Lung (tissue), 12 donors: ENCODE results near the gene OR2A12. TPM values are rescaled to one million over a fixed set of nuclear protein-coding genes. Genes with fewer than 3 reads are reported as not detected.

ENCODE experiments used
- ATAC-seq: fragments of 200-7000 bp; cut with Tn5 transposase; one replicate; pipeline ENCODE4 v1.9.1; 2020; ENCODE audit warnings: moderate number of reproducible peaks; ENCODE audit not compliant: insufficient read depth, low FRiP score
- DNase-seq, 3 donors: peaks; one replicate each; pipeline ENCODE4 v3.0.0-alpha.2; 2013 to 2017
- H3K27ac ChIP-seq, 2 donors: one replicate each; pipeline ENCODE4 v1.5.1; 2013; ENCODE audit warnings: mild to moderate bottlenecking in 2 of 2, moderate library complexity in 2 of 2, control low read depth in 1 of 2, inconsistent platforms in 1 of 2, low read depth in 1 of 2, low read length in 1 of 2
- H3K27me3 ChIP-seq, 3 donors: one replicate each; pipeline ENCODE4 v1.5.1; 2013; ENCODE audit warnings: low read length in 2 of 3; ENCODE audit not compliant: control insufficient read depth in 3 of 3, insufficient read depth in 3 of 3
- H3K36me3 ChIP-seq, 4 donors: one replicate each; pipeline ENCODE4 v1.5.1; 2013; ENCODE audit warnings: low read length in 4 of 4, mild to moderate bottlenecking in 1 of 4, moderate library complexity in 1 of 4; ENCODE audit not compliant: control insufficient read depth in 4 of 4, insufficient read depth in 4 of 4
- H3K4me1 ChIP-seq, 5 donors: one replicate each; pipeline ENCODE4 v1.5.1; 2013; ENCODE audit warnings: low read length in 5 of 5, mild to moderate bottlenecking in 2 of 5, moderate library complexity in 1 of 5; ENCODE audit not compliant: control insufficient read depth in 5 of 5, insufficient read depth in 5 of 5
- H3K4me3 ChIP-seq: one replicate; pipeline ENCODE4 v1.5.1; 2013; ENCODE audit warnings: mild to moderate bottlenecking, control low read depth, moderate library complexity
- H3K9ac ChIP-seq, 2 donors: one replicate each; pipeline ENCODE4 v1.5.1; 2013; ENCODE audit warnings: low read length in 2 of 2, control low read depth in 1 of 2; ENCODE audit not compliant: insufficient read depth in 1 of 2
- H3K9me3 ChIP-seq, 4 donors: one replicate each; pipeline ENCODE4 v1.5.1; 2013; ENCODE audit warnings: low read length in 3 of 4, mild to moderate bottlenecking in 1 of 4, moderate library complexity in 1 of 4; ENCODE audit not compliant: control insufficient read depth in 4 of 4, insufficient read depth in 3 of 4
- WGBS, 2 donors: extraction: QIAGEN DNeasy Blood & Tissue Kit; methylation state at CpG; one replicate each; pipeline ENCODE4 v1.1.7; 2013; 5-methylcytosine and 5-hydroxymethylcytosine counted together
- polyA plus RNA-seq, 2 donors: library from polyadenylated mRNA; stranded (reverse); fragments of 200-250 nt; gene quantifications; one replicate each; pipeline ENCODE4 v1.2.1, GENCODE V29; 2013
- total RNA-seq, 2 donors: library from RNA; depleted of rRNA in 1 of 2; stranded (reverse); fragments of >200 nt in 1 of 2; gene quantifications; one replicate each; pipeline ENCODE4 v1.2.1, GENCODE V29; 2014 to 2021
- TF ChIP-seq, protein P1 (sequence below): IDR thresholded peaks from 2 replicates; pipeline ENCODE4 v1.5.1; 2012; ENCODE audit warnings: mild to moderate bottlenecking; ENCODE audit errors: control extremely low read depth, extremely low read depth
- donor health status: control.
- donor health status: control.
- donor health status: Bipolar disorder and iron deficiency.
- donor health status: healthy.
- donor health status: DM: yes; HTN: yes; CAD: no.

The OR2A12 gene
- total and polyA plus RNA-seq, 4 donors, result 0.06 TPM; not detected in 3

DNA sequence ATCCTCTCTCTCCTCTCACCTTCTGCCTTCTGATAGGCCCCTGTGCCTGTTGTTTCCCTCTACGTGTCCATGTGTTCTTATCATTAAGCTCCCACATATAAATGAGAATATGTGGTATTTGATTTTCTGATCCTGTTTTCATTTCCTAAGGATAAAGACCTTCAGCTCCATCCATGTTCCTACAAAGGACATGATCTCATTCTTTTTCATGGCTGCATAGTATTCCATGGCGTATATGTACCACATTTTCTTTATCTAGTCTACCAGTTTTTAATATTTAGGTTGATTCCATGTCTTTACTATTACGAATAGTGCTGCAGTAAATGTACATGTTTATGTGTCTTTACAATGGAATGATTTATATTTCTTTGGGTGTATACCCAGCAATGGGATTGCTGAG is 4.6 kb downstream of the OR2A12 start:
- H3K4me1 ChIP-seq, result no peaks in the 10 kb centered on the region
- H3K4me3 ChIP-seq, result no peak overlapping the region
- no peaks in the 10 kb centered on the region for H3K36me3 ChIP-seq
- peaks cover 0 to 4% (median 2%) of the 10 kb centered on the region in 4 donors for H3K9me3 ChIP-seq
- TF ChIP-seq, protein P1, sequence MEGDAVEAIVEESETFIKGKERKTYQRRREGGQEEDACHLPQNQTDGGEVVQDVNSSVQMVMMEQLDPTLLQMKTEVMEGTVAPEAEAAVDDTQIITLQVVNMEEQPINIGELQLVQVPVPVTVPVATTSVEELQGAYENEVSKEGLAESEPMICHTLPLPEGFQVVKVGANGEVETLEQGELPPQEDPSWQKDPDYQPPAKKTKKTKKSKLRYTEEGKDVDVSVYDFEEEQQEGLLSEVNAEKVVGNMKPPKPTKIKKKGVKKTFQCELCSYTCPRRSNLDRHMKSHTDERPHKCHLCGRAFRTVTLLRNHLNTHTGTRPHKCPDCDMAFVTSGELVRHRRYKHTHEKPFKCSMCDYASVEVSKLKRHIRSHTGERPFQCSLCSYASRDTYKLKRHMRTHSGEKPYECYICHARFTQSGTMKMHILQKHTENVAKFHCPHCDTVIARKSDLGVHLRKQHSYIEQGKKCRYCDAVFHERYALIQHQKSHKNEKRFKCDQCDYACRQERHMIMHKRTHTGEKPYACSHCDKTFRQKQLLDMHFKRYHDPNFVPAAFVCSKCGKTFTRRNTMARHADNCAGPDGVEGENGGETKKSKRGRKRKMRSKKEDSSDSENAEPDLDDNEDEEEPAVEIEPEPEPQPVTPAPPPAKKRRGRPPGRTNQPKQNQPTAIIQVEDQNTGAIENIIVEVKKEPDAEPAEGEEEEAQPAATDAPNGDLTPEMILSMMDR, result no peak
- ATAC-seq (no peak), DNase-seq (no peak)
- 92 to 94% methylated on average over 3 of the region's 3 CpGs for WGBS, 2 donors
- peaks cover 0 to 46% (median 0%) of the 10 kb centered on the region in 3 donors for H3K27me3 ChIP-seq
- no peak overlapping the region for H3K9ac ChIP-seq
- H3K27ac ChIP-seq, result no peak overlapping the region

DNA sequence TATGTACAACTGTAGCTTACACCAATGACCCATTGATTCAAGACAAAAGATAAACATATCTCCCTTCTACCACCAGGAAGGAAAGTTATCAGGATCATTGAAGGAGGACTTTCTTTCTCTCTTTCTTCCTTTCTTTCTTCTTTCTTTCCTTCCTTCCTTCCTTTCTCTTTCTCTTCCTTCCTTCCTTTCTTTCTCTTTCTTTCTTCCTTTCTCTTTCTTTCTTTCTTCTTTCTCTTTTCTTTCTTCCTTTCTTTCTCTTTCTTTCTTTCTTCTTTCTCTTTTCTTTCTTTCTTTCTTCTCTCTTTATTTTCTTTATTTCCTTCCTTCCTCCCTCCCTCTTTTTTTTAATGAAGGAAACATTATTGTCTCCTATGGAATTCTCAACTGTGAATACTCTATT is 12.7 kb downstream of the OR2A12 start:
- Histone ChIP-seq H3K27me3 (peaks cover 0 to 52% (median 0%) of the 10 kb centered on the region in 3 donors), H3K4me3 (no peak overlapping the region), H3K9ac (no peak overlapping the region), H3K4me1 (peaks cover 0 to 14% (median 0%) of the 10 kb centered on the region in 5 donors), H3K36me3 (no peaks in the 10 kb centered on the region), H3K9me3 (peaks cover 0 to 5% (median 0%) of the 10 kb centered on the region in 4 donors), H3K27ac (no peak overlapping the region)
- ATAC-seq, result no peak
- TF ChIP-seq, protein P1, result no peak
- DNase-seq, result no peak

DNA sequence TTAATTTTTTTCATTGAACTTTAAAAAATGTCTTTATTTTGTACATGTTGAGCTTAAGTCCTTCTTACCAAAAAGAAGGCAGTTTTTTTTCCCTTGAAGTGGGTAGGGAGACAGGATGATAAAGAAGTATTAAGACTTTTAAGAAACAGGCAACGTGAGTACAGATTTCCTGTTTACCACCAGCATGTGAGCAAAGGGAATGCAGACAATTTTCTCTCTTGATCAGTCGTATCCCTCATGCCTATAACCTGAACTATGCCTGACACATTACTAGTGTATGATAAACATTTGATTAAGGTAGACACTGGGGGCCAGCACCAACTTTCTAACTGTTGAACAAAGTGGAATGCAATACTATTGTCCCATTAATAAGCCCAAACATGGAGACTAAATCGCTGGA is 14.5 kb downstream of the OR2A12 start:
- Histone ChIP-seq H3K9ac (no peak overlapping the region), H3K27me3 (peaks cover 0 to 47% (median 0%) of the 10 kb centered on the region in 3 donors), H3K9me3 (peaks cover 0 to 2% (median 0%) of the 10 kb centered on the region in 4 donors), H3K27ac (no peak overlapping the region), H3K36me3 (no peaks in the 10 kb centered on the region), H3K4me3 (no peak overlapping the region), H3K4me1 (peaks cover 0 to 29% (median 0%) of the 10 kb centered on the region in 5 donors)
- TF ChIP-seq, protein P1, result no peak
- no peak for ATAC-seq
- WGBS, 2 donors, result 36 to 39% methylated on average over 3 of the region's 3 CpGs
- DNase-seq, result no peak

DNA sequence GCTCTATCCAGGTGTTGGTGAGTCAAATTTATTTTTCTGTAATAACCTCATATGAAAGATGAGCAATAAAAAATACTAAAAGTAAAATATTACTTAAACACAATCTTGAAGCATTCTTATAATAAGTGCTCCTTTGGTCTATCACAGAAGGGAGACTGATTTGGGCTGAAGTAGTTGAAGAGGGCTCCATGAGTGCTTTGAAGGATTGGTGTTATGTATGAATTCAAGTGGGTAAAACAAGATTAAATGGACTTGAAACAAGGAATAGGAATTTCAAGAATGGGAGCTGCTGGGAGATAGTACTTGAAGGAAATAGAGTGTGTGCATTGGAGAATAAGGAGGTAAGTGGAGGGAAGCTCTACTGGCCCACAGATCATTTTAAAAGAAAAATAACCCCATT is 16.0 kb downstream of the OR2A12 start:
- Histone ChIP-seq H3K9me3 (no peaks in the 10 kb centered on the region), H3K9ac (no peak overlapping the region), H3K27me3 (peaks cover 0 to 43% (median 0%) of the 10 kb centered on the region in 3 donors), H3K4me1 (peaks cover 0 to 33% (median 0%) of the 10 kb centered on the region in 5 donors), H3K27ac (no peak overlapping the region), H3K36me3 (no peaks in the 10 kb centered on the region), H3K4me3 (no peak overlapping the region)
- TF ChIP-seq, protein P1, result no peak
- DNase-seq, result peak in 2 of 3 donors; percentile 13 to 47
- ATAC-seq, result no peak
